HEK293T (cell line): ENCODE data around the gene PHKG2.

ENCODE experiments used
- BHLHE40 ChIP-seq: fragments of 450-650 bp; IDR thresholded peaks from 2 replicates; pipeline ENCODE4 v1.6.1; 2016; ENCODE audit warnings: mild to moderate bottlenecking, moderate library complexity, borderline replicate concordance
- ELF4 ChIP-seq: fragments of 450-650 bp; IDR thresholded peaks from 2 replicates; pipeline ENCODE4 v1.6.1; 2017; ENCODE audit warnings: antibody characterized with exemption
- FOXA1 ChIP-seq: fragments of 450-650 bp; IDR thresholded peaks from 2 replicates; pipeline ENCODE4 v1.6.1; 2016; ENCODE audit warnings: mild to moderate bottlenecking
- FOXK2 ChIP-seq: fragments of 450-650 bp; IDR thresholded peaks from 2 replicates; pipeline ENCODE4 v1.6.1; 2016; ENCODE audit warnings: mild to moderate bottlenecking
- FOXM1 ChIP-seq: fragments of 450-650 bp; IDR thresholded peaks from 2 replicates; pipeline ENCODE4 v1.6.1; 2017; ENCODE audit warnings: mild to moderate bottlenecking, borderline replicate concordance
- HDGF ChIP-seq: fragments of 450-650 bp; IDR thresholded peaks from 2 replicates; pipeline ENCODE4 v1.6.1; 2017; ENCODE audit warnings: antibody characterized with exemption, borderline replicate concordance
- SP1 ChIP-seq: fragments of 450-650 bp; IDR thresholded peaks from 2 replicates; pipeline ENCODE4 v1.6.1; 2017
- SUZ12 ChIP-seq: fragments of 450-650 bp; IDR thresholded peaks from 2 replicates; pipeline ENCODE4 v1.6.1; 2016; ENCODE audit warnings: mild to moderate bottlenecking
- TARDBP ChIP-seq: fragments of 450-650 bp; IDR thresholded peaks from 2 replicates; pipeline ENCODE4 v1.6.1; 2016
- ZNF384 ChIP-seq: fragments of 450-650 bp; IDR thresholded peaks from 2 replicates; pipeline ENCODE4 v1.6.1; 2016

DNA sequence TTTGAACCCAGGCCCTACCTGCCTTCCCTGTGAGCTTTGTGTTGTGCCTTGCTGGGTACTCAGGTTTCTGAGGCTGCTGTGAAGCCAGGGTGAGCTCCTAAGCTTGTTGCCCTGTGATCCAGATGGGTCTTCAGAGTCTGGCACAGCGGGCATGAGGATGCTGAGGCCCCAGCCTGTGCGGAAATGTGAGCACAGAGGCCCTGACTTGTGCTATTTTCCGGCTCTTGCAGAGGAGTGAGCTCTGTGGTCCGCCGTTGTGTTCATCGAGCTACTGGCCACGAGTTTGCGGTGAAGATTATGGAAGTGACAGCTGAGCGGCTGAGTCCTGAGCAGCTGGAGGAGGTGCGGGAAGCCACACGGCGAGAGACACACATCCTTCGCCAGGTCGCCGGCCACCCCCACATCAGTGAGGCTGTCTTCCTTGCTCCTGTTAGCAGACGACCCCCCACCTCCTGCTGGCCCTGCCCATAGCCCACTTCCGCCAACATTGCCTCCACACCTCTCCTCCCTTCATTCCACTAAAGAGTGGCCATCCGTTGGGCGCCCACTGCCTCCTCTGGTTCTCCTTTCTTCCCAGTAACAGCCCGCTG lies 2.7 kb downstream of the PHKG2 start:
- TF ChIP-seq BHLHE40 (no peak), FOXA1 (no peak), FOXK2 (no peak), HDGF (no peak), ELF4 (no peak), SUZ12 (no peak), FOXM1 (no peak), SP1 (no peak), ZNF384 (no peak), TARDBP (no peak)
